ENCODE measurements around the gene MAPK12.

Gene MAPK12

GRCh38 chr22:50278956-50279619 lies 17.6 kb upstream of the MAPK12 start:
- peak overlapping the region; percentile 91 for H3K27ac ChIP-seq
- no peak for TF ChIP-seq CTCF (conservative IDR thresholded peaks at IDR 0.05; ENCODE audit: low read depth)
- DNase-seq (ENCODE audit: low spot score) = no peak
- POLR2A ChIA-PET (ENCODE audit: low non-redundant PET) = no interaction called here
- CTCF ChIA-PET = interaction anchor here (0.6 kb wide), 1 partner anchor 63 kb away, joined by 3 read pairs; no protein-coding TSS in a partner anchor

- CTCF ChIA-PET = interaction anchor here (0.6 kb wide), 1 partner anchor 64 kb away, joined by 3 read pairs; no protein-coding TSS in a partner anchor
- no peak for TF ChIP-seq CTCF (conservative IDR thresholded peaks at IDR 0.05; ENCODE audit: low read depth)
- POLR2A ChIA-PET (ENCODE audit: low non-redundant PET) = no interaction called here
Measured at GRCh38 chr22:50278461-50278860, 17.0 kb upstream of the MAPK12 start.

GRCh38 chr22:50277761-50278160 lies 16.3 kb upstream of the MAPK12 start:
- H3K27ac ChIP-seq = peak overlapping the region; percentile 91
- DNase-seq (ENCODE audit: low spot score) = no peak
- ChIA-PET CTCF (no interaction called here), POLR2A (ENCODE audit: low non-redundant PET) (no interaction called here)
- no peak for TF ChIP-seq CTCF (conservative IDR thresholded peaks at IDR 0.05; ENCODE audit: low read depth)

More at GRCh38 chr22:50278461-50278860, 17.0 kb upstream of the MAPK12 start:
- peak overlapping the region; percentile 91 for H3K27ac ChIP-seq
- DNase-seq (ENCODE audit: low spot score) = no peak

- POLR2A ChIA-PET (ENCODE audit: low non-redundant PET) = no interaction called here
- TF ChIP-seq CTCF (conservative IDR thresholded peaks at IDR 0.05; ENCODE audit: low read depth) = peak; percentile 2; the same call in 1 of the 2 replicates
- CTCF ChIA-PET = interaction anchor here (0.6 to 1.5 kb wide), 4 partner anchors 23 to 113 kb away, joined by 3 to 6 read pairs (median 4); partner anchors contain the start of gene DENND6B
- H3K27ac ChIP-seq = peak overlapping the region; percentile 91
- DNase-seq (ENCODE audit: low spot score) = no peak
Measured at GRCh38 chr22:50276143-50276542, 14.7 kb upstream of the MAPK12 start.

- peak overlapping the region; percentile 65 for H3K27ac ChIP-seq
- no peak for TF ChIP-seq CTCF (conservative IDR thresholded peaks at IDR 0.05; ENCODE audit: low read depth)
- no peak for DNase-seq (ENCODE audit: low spot score)
- POLR2A ChIA-PET (ENCODE audit: low non-redundant PET) = no interaction called here
- CTCF ChIA-PET = interaction anchor here (0.6 to 1.5 kb wide), 4 partner anchors 22 to 52 kb away, joined by 3 to 6 read pairs (median 4); partner anchors contain the start of gene DENND6B
Measured at GRCh38 chr22:50275181-50276055, 13.9 kb upstream of the MAPK12 start.

GRCh38 chr22:50274771-50275170 lies 13.3 kb upstream of the MAPK12 start:
- no peak for DNase-seq (ENCODE audit: low spot score)
- ChIA-PET POLR2A (ENCODE audit: low non-redundant PET) (no interaction called here), CTCF (no interaction called here)
- TF ChIP-seq CTCF (conservative IDR thresholded peaks at IDR 0.05; ENCODE audit: low read depth) = no peak
- H3K27ac ChIP-seq = peak overlapping the region; percentile 65

Measured in RWPE1 (cell line).